HG03280 (cell line): ENCODE results near the gene GLI2.

Experiments
- ATAC-seq: cut with Tn5 transposase; IDR thresholded peaks from one replicate; pipeline ENCODE4 v1.9.1; 2021; ENCODE audit warnings: mild to moderate bottlenecking, moderate library complexity; ENCODE audit not compliant: unreplicated experiment

Gene GLI2

GRCh38 chr2:120737340-120738101 is 1.9 kb downstream of the GLI2 start:
- ATAC-seq: no peak

GRCh38 chr2:120738117-120738516 is 2.4 kb downstream of the GLI2 start:
- ATAC-seq: no peak

DNA sequence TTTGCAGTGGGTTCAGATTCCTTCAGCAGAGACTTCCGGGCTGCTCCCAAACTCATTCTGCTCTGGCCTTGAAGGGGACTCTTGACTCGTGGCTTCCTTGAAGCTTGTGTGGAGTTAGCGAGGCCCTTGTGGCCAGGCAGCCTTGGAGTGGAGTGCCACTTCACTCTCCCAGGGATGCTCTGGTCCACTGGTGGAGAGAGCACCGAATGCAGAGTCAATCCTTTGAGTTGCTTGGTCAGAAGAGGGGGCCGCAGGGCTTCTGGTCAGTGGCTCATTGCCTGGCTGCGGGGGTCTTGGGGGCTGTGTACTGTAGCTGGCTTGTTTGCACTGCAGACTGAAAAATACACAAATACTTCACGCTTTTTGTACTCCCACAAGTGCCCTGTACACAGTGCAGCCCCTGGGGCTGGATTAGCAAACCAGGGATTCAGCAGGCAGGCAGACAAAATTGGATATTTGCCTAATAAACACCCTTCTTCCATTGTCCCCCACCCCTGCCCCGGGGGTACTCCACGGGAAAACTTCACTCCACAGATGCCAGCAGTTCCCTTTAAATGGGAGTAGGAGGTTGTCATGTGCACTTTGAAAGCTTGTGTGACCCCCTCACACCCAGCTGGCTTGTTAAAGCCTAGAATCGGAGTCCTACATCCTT is 3.2 kb downstream of the GLI2 start:
- ATAC-seq: no peak

DNA sequence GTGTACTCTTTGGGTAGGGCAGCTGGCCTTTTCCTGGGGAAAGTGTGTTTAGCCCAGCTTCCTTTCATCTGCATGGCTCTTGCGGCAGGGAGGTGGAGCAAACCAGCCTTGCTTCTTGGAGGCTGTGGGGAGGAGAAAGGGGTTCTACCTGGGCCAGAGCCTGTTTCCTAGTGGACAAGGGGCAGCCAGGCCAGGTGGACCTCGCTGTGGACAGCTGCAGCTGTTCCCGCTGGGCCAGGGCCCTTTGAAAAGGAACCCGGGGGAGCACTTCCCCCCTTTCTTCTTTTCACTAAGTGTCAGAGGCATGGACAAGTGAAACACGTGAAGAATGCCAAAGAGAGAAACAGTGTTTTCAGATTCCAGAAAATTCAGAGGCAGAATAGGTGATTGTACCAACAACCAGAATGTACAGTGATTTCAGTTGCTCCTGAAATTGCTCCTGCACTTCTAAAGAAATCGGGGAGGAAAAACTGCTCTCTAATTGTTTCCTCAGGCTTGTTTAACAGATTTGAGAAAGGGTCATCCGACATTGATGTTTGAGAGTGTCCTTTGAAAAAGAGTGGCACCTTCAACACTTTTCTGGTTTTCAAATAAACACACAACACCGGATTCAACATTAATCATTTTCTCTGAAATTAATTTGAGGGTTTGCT is 3.9 kb downstream of the GLI2 start:
- no peak for ATAC-seq

DNA sequence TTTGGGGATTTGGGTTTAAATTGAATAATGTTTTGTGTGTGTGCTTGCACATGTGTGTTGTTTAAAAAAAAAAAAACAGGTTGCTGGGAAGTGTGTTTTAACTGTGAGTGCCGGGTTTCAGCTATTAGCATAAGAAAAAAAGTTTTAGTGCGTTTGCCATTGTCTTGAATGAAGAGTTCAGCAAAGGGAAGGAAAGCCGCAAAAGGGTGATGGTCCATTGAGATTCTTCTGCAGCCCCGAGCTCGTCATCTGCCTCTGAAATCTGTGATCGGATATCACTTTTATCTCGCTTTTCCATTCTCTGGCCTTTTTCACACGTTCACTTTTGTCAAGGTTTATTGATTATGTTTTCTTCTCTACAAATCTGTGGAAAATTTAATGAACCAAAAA is 4.7 kb downstream of the GLI2 start:
- ATAC-seq: no peak

- ATAC-seq: no peak
Measured at GRCh38 chr2:120740765-120741524, 5.3 kb downstream of the GLI2 start.

GRCh38 chr2:120741571-120742561 is 6.2 kb downstream of the GLI2 start:
- no peak for ATAC-seq

GRCh38 chr2:120743657-120744056 is 8.0 kb downstream of the GLI2 start:
- ATAC-seq: no peak

DNA sequence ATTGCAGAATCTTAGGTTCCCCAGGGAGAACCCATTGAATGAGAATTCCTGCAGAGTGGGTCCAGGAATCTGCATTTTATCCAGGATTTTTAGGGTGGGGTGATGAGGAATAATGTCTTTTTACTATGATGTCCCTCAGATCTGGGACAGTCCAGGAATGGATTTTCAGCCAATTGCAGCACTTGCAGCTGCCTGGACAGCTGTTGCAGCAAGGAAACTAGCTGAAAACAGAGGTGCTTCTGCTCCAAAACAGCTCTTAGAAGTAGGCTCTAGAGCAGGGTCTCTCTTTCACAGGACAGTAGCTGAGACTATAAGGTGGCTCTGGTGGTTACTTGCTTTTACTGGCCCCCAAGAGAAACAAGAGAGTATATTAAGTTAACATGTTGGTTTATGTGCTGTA is 9.1 kb downstream of the GLI2 start:
- no peak for ATAC-seq

DNA sequence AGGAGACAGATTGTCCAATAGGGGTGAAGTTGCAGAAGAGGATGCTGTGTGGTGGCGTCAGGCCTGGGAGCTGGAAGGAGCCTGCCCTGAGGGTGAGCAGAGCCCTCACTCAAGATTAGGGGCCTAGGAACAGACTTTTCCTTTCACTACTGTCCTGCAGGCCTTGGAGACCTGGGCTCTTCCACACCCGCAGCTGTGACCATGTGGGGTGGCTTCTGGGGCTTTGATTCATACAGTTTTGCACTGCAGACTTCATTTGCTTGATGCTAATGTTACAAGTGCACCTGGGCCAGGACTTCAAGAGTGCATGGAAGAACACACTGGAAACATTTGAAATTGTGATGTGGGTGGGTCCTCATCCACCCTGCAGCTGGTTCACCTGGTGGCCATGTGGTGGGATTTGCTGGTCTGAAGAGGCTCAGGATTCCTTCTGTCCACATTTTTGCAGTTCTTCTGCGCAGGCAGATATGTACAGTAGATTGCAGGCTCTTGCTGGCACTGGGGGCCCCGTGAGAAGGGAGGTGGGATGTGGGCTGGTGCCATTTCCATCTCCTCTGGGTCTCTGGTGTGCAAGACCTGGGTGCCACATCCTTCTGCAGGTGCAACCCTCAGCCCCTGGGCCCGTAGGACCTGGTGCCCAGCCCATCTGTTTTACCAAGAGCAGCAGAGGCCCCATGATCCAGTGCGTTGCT is 9.9 kb downstream of the GLI2 start:
- no peak for ATAC-seq

DNA sequence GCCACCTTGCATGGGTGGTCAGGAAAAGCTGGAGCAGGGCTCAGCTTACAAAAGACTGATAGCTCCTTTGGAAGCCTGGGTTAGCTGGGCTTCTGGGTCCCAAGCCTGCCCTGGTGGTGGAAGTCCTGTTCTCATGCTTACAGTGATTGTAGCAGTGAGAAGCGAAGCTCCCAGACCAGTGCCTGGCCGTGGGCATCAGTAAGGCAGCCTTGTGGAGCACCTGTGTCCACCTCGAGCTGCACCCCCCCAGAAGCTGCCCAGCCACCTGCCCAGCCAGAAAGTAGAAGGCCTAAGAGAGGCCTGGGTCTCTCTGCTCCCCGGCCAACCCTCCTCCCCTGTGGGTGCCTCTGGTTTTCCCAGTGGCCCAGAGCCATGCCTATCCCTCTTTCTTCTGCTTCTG is 10.5 kb downstream of the GLI2 start:
- ATAC-seq: no peak

DNA sequence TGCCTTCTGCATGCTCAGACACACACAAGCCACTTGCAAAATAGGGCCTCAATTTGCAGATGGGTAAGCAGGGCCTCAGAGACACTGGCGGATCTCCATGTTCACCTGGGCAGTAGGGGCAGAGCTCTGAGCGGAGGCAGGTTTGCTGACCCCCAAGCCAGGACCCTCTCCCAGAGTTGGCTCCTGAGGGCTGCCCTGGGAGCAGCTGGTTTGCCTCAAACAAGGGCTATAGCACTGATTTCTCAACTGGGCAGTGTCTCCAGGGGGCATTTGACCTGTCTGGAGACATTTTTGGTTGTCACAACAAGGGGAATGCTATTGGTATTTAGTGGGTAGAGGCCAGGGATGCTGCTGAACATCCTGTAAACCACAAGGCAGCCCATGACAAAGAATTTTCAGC is 11.6 kb downstream of the GLI2 start:
- no peak for ATAC-seq

DNA sequence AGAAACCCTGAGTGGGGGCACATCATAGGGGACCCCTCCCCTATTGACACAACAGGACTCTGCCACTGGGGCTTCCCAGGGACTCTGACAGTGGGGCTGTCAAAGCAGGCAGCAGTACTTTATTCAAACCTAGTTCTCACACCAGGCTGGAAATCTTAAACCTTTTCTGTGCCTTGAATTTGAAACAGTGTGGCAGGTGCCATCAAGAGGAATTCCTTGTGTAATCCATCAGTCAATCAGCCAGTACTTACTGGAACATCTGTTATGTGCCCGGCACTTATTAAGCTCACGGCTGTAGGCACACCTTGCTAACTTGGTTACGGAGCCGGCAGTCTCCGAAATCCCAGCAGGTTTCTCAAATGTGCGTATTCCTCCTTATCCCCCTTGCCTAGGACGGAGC is 12.0 kb downstream of the GLI2 start:
- no peak for ATAC-seq

- ATAC-seq: no peak
Measured at GRCh38 chr2:120748310-120748709, 12.6 kb downstream of the GLI2 start.

GRCh38 chr2:120748741-120749140 is 13.1 kb downstream of the GLI2 start:
- ATAC-seq: no peak

- ATAC-seq: no peak
Measured at GRCh38 chr2:120749506-120750431, 14.1 kb downstream of the GLI2 start.

DNA sequence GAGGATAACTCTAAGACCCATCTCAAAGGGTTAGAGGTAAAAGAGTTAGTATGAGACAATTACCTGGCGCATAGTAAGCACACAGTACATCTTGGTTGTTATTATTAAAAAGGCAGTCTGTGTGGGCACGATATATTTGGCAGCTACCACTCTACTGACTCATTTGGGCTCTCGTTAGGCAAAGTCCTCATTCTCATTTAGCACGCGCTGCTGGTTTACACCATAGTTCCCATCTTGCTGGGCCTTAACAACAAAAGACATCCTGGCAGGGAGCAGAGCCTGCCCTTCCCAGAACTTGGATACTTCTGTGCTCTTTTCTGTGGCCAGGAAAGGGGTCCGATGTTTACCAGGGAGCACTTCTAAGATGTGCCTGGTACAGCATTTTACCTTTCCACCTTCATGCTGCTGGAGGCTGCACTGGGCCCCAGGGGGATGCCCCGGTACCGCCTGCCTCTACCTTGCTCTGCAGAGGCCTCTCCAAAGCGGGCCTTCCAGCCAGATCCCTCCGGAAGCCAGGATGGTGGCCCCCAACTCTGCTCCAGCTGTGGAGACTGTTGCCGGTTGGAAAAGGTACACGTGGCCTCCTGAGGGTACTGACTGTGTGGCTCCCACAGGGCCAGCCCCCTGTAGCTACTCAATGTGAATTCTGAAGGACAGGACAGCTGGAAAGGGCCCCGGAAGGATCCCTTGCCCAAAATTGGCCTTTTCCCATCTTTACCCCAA is 15.0 kb downstream of the GLI2 start:
- ATAC-seq: no peak

- no peak for ATAC-seq
Measured at GRCh38 chr2:120751553-120751952, 15.9 kb downstream of the GLI2 start.
